Measurements from ENCODE around the gene GADD45G. TPM values are rescaled to one million over a fixed set of nuclear protein-coding genes. Genes with fewer than 3 reads are reported as not detected.

GADD45G gene
- total RNA-seq, 2 donors from 2014 or later = 80.0 to 294 TPM

- Histone ChIP-seq H3K27ac (no peak overlapping the region), H3K9me3 (no peaks in the 10 kb centered on the region), H3K4me1 (peaks cover 0 to 12% of the 10 kb centered on the region in 2 donors), H3K36me3 (no peaks in the 10 kb centered on the region), H3K4me3 (no peak overlapping the region), H3K27me3 (no peaks in the 10 kb centered on the region)
- no peak for TF ChIP-seq CTCF (IDR thresholded peaks at IDR 0.05)
- DNase-seq (ENCODE audit: low spot score) = no peak
Observed at GRCh38 chr9:89598926-89599325, 5.9 kb upstream of the GADD45G start.

GRCh38 chr9:89600831-89601230 lies 4.0 kb upstream of the GADD45G start:
- Histone ChIP-seq H3K4me3 (no peak overlapping the region), H3K27ac (no peak overlapping the region), H3K36me3 (peaks cover 10% of the 10 kb centered on the region), H3K9me3 (no peaks in the 10 kb centered on the region), H3K4me1 (peaks cover 0 to 22% of the 10 kb centered on the region in 2 donors), H3K27me3 (no peaks in the 10 kb centered on the region)
- no peak for TF ChIP-seq CTCF (IDR thresholded peaks at IDR 0.05)
- no peak for DNase-seq (ENCODE audit: low spot score)

GRCh38 chr9:89601306-89601705 lies 3.5 kb upstream of the GADD45G start:
- Histone ChIP-seq H3K36me3 (peaks cover 15% of the 10 kb centered on the region), H3K4me1 (peaks cover 0 to 26% of the 10 kb centered on the region in 2 donors), H3K27ac (no peak overlapping the region), H3K9me3 (no peaks in the 10 kb centered on the region), H3K4me3 (no peak overlapping the region), H3K27me3 (no peaks in the 10 kb centered on the region)
- no peak for DNase-seq (ENCODE audit: low spot score)
- no peak for TF ChIP-seq CTCF (IDR thresholded peaks at IDR 0.05)

- no peak for TF ChIP-seq CTCF (IDR thresholded peaks at IDR 0.05)
- peaks cover 0 to 33% of the 10 kb centered on the region in 2 donors for H3K4me1 ChIP-seq
- DNase-seq (ENCODE audit: low spot score) = no peak
- H3K27ac ChIP-seq = no peak overlapping the region
- H3K9me3 ChIP-seq = no peaks in the 10 kb centered on the region
- H3K27me3 ChIP-seq = no peaks in the 10 kb centered on the region
- peaks cover 20% of the 10 kb centered on the region for H3K36me3 ChIP-seq
- H3K4me3 ChIP-seq = no peak overlapping the region
Observed at GRCh38 chr9:89601856-89602562, 2.8 kb upstream of the GADD45G start.

- TF ChIP-seq CTCF (IDR thresholded peaks at IDR 0.05) = peak; percentile 80 to 93
- DNase-seq (ENCODE audit: low spot score) = peak; percentile 92
- no peaks in the 10 kb centered on the region for H3K9me3 ChIP-seq
- peak overlapping the region; percentile 82 to 97 for H3K27ac ChIP-seq
- no peaks in the 10 kb centered on the region for H3K27me3 ChIP-seq
- peaks cover 20% of the 10 kb centered on the region for H3K36me3 ChIP-seq
- peak overlapping the region in 1 of 2 donors; percentile 84 for H3K4me3 ChIP-seq
- H3K4me1 ChIP-seq = peaks cover 0 to 41% of the 10 kb centered on the region in 2 donors
Observed at GRCh38 chr9:89602978-89603766, 1.6 kb upstream of the GADD45G start.
